ENCODE data around the gene FAM184A. TPM values are rescaled to one million over a fixed set of nuclear protein-coding genes. Genes with fewer than 3 reads are reported as not detected.

FAM184A gene
- total and polyA plus RNA-seq, 2 donors (not counting 3 experiments of a cell fraction or from before 2014, with no cell fraction given), result 0.04 to 0.84 TPM

- no peaks in the 10 kb centered on the region for H3K4me1 ChIP-seq (ENCODE audit: control insufficient read depth, extremely low read depth, insufficient read depth, low read length)
- no peaks in the 10 kb centered on the region for H3K9me3 ChIP-seq (replicated peaks; ENCODE audit: control insufficient read depth, insufficient read depth, low read length)
- H3K36me3 ChIP-seq (ENCODE audit: control insufficient read depth in 2 of 2, extremely low read depth in 1 of 2, insufficient read depth in 2 of 2, low read length in 2 of 2), result no peaks in the 10 kb centered on the region
- no peak for TF ChIP-seq POLR2A (IDR thresholded peaks at IDR 0.05; ENCODE audit: low read depth, low read length)
- no peak for TF ChIP-seq JUN (IDR thresholded peaks at IDR 0.05; ENCODE audit: borderline replicate concordance, insufficient read depth, insufficient read length, low read depth)
- TF ChIP-seq POLR2AphosphoS5 (IDR thresholded peaks at IDR 0.05; ENCODE audit: insufficient read depth, low read depth, low read length), result no peak
- no peak for TF ChIP-seq FOS (IDR thresholded peaks at IDR 0.05; ENCODE audit: borderline replicate concordance, insufficient read depth, low read length)
- no peak for TF ChIP-seq EZH2 (IDR thresholded peaks at IDR 0.05; ENCODE audit: borderline replicate concordance, low read depth, low read length, severe bottlenecking)
- no peak overlapping the region for H3K27ac ChIP-seq (ENCODE audit: insufficient read depth, low read depth, low read length)
- dilution Hi-C loops (cut with MboI; ENCODE audit: extremely low pct_ligation_motif_present, low sequenced_read_pairs) (no loop called here), intact Hi-C loops (cut with micrococcal nuclease) (no loop called here)
- ChIA-PET CTCF (interaction anchor here (0.7 kb wide), 1 partner anchor 9 kb away, joined by 3 read pairs; no protein-coding TSS in a partner anchor), POLR2A (no interaction called here)
- no peak for DNase-seq (ENCODE audit: low read depth, low spot score)
- H3K79me2 ChIP-seq (ENCODE audit: control insufficient read depth, insufficient read depth, low read length), result no peaks in the 10 kb centered on the region
- H3K27me3 ChIP-seq (ENCODE audit: control insufficient read depth in 2 of 2, insufficient read depth in 2 of 2, low read length in 2 of 2), result peaks cover 0 to 2% of the 10 kb centered on the region in 2 experiments
- no peaks in the 10 kb centered on the region for H3K9me1 ChIP-seq (replicated peaks; ENCODE audit: control insufficient read depth, extremely low read depth, insufficient read depth, low read length)
- H3K4me3 ChIP-seq (replicated peaks in 1 of 3; ENCODE audit: insufficient read depth in 1 of 3, low read depth in 1 of 3, low read length in 3 of 3), result no peak overlapping the region
- FAIRE-seq, result no peak
- no peak overlapping the region for H3K4me2 ChIP-seq (ENCODE audit: insufficient read depth, low read length)
- no peak overlapping the region for H2AFZ ChIP-seq (ENCODE audit: low read depth, low read length)
- BruUV-seq (replicated peaks), result no TSS peak
- H4K20me1 ChIP-seq (replicated peaks; ENCODE audit: control insufficient read depth, extremely low read depth, insufficient read depth, low read length), result no peaks in the 10 kb centered on the region
- no peak overlapping the region for H3K9ac ChIP-seq (replicated peaks; ENCODE audit: extremely low read depth, insufficient read depth, low read length)
These were observed 13.1 kb downstream of the FAM184A start for GRCh38 chr6:119065382-119065781.

GRCh38 chr6:119063491-119063890, 15.0 kb downstream of the FAM184A start:
- Histone ChIP-seq H3K9me1 (replicated peaks; ENCODE audit: control insufficient read depth, extremely low read depth, insufficient read depth, low read length) (no peaks in the 10 kb centered on the region), H3K36me3 (ENCODE audit: control insufficient read depth in 2 of 2, extremely low read depth in 1 of 2, insufficient read depth in 2 of 2, low read length in 2 of 2) (no peaks in the 10 kb centered on the region), H3K4me3 (replicated peaks in 1 of 3; ENCODE audit: insufficient read depth in 1 of 3, low read depth in 1 of 3, low read length in 3 of 3) (no peak overlapping the region), H3K4me1 (ENCODE audit: control insufficient read depth, extremely low read depth, insufficient read depth, low read length) (no peaks in the 10 kb centered on the region), H3K27me3 (ENCODE audit: control insufficient read depth in 2 of 2, insufficient read depth in 2 of 2, low read length in 2 of 2) (peaks cover 0 to 2% of the 10 kb centered on the region in 2 experiments), H2AFZ (ENCODE audit: low read depth, low read length) (no peak overlapping the region), H3K4me2 (ENCODE audit: insufficient read depth, low read length) (no peak overlapping the region), H3K9me3 (replicated peaks; ENCODE audit: control insufficient read depth, insufficient read depth, low read length) (no peaks in the 10 kb centered on the region), H3K27ac (ENCODE audit: insufficient read depth, low read depth, low read length) (no peak overlapping the region), H3K79me2 (ENCODE audit: control insufficient read depth, insufficient read depth, low read length) (no peaks in the 10 kb centered on the region), H3K9ac (replicated peaks; ENCODE audit: extremely low read depth, insufficient read depth, low read length) (no peak overlapping the region), H4K20me1 (replicated peaks; ENCODE audit: control insufficient read depth, extremely low read depth, insufficient read depth, low read length) (no peaks in the 10 kb centered on the region)
- no peak for FAIRE-seq
- CTCF ChIA-PET, result no interaction called here
- POLR2A ChIA-PET, result no interaction called here
- DNase-seq (ENCODE audit: low read depth, low spot score), result no peak
- intact Hi-C loops (cut with micrococcal nuclease), result no loop called here
- no TSS peak for BruUV-seq (replicated peaks)
- TF ChIP-seq, protein P1, sequence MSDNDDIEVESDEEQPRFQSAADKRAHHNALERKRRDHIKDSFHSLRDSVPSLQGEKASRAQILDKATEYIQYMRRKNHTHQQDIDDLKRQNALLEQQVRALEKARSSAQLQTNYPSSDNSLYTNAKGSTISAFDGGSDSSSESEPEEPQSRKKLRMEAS (IDR thresholded peaks at IDR 0.05; ENCODE audit: insufficient read depth, insufficient read length), result no peak
- TF ChIP-seq JUN (IDR thresholded peaks at IDR 0.05; ENCODE audit: borderline replicate concordance, insufficient read depth, insufficient read length, low read depth) (no peak), POLR2A (IDR thresholded peaks at IDR 0.05; ENCODE audit: low read depth, low read length) (no peak), POLR2AphosphoS5 (IDR thresholded peaks at IDR 0.05; ENCODE audit: insufficient read depth, low read depth, low read length) (no peak), MYC (IDR thresholded peaks at IDR 0.05; ENCODE audit: low read depth, low read length) (no peak)
- TF ChIP-seq, protein P2, sequence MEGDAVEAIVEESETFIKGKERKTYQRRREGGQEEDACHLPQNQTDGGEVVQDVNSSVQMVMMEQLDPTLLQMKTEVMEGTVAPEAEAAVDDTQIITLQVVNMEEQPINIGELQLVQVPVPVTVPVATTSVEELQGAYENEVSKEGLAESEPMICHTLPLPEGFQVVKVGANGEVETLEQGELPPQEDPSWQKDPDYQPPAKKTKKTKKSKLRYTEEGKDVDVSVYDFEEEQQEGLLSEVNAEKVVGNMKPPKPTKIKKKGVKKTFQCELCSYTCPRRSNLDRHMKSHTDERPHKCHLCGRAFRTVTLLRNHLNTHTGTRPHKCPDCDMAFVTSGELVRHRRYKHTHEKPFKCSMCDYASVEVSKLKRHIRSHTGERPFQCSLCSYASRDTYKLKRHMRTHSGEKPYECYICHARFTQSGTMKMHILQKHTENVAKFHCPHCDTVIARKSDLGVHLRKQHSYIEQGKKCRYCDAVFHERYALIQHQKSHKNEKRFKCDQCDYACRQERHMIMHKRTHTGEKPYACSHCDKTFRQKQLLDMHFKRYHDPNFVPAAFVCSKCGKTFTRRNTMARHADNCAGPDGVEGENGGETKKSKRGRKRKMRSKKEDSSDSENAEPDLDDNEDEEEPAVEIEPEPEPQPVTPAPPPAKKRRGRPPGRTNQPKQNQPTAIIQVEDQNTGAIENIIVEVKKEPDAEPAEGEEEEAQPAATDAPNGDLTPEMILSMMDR (IDR thresholded peaks at IDR 0.05; ENCODE audit: extremely low read depth in 1 of 2, insufficient read depth in 1 of 2, low read depth in 1 of 2, low read length in 2 of 2), result no peak
- dilution Hi-C loops (cut with MboI; ENCODE audit: extremely low pct_ligation_motif_present, low sequenced_read_pairs), result no loop called here

All from endothelial cell of umbilical vein (primary cell).